HEK293T (cell line): ENCODE measurements around the gene ANKFY1.

ENCODE experiments used
- ARNT ChIP-seq: fragments of 450-650 bp; IDR thresholded peaks from 2 replicates; pipeline ENCODE4 v1.6.1; 2017; ENCODE audit warnings: mild to moderate bottlenecking
- BHLHE40 ChIP-seq: fragments of 450-650 bp; IDR thresholded peaks from 2 replicates; pipeline ENCODE4 v1.6.1; 2016; ENCODE audit warnings: mild to moderate bottlenecking, moderate library complexity, borderline replicate concordance
- CTBP1 ChIP-seq: fragments of 450-650 bp; IDR thresholded peaks from 2 replicates; pipeline ENCODE4 v1.6.1; 2016; ENCODE audit warnings: borderline replicate concordance
- ELF4 ChIP-seq: fragments of 450-650 bp; IDR thresholded peaks from 2 replicates; pipeline ENCODE4 v1.6.1; 2017; ENCODE audit warnings: antibody characterized with exemption
- FOXA1 ChIP-seq: fragments of 450-650 bp; IDR thresholded peaks from 2 replicates; pipeline ENCODE4 v1.6.1; 2016; ENCODE audit warnings: mild to moderate bottlenecking
- FOXK2 ChIP-seq: fragments of 450-650 bp; IDR thresholded peaks from 2 replicates; pipeline ENCODE4 v1.6.1; 2016; ENCODE audit warnings: mild to moderate bottlenecking
- FOXM1 ChIP-seq: fragments of 450-650 bp; IDR thresholded peaks from 2 replicates; pipeline ENCODE4 v1.6.1; 2017; ENCODE audit warnings: mild to moderate bottlenecking, borderline replicate concordance
- L3MBTL2 ChIP-seq: fragments of 450-650 bp; conservative IDR thresholded peaks from 2 replicates; pipeline ENCODE4 v1.6.1; 2016; ENCODE audit warnings: mild to moderate bottlenecking
- NFRKB ChIP-seq: fragments of 450-650 bp; IDR thresholded peaks from 2 replicates; pipeline ENCODE4 v1.6.1; 2016; ENCODE audit warnings: mild to moderate bottlenecking, moderate library complexity
- SP1 ChIP-seq: fragments of 450-650 bp; IDR thresholded peaks from 2 replicates; pipeline ENCODE4 v1.6.1; 2017
- SUZ12 ChIP-seq: fragments of 450-650 bp; IDR thresholded peaks from 2 replicates; pipeline ENCODE4 v1.6.1; 2016; ENCODE audit warnings: mild to moderate bottlenecking
- TARDBP ChIP-seq: fragments of 450-650 bp; IDR thresholded peaks from 2 replicates; pipeline ENCODE4 v1.6.1; 2016
- ZNF384 ChIP-seq: fragments of 450-650 bp; IDR thresholded peaks from 2 replicates; pipeline ENCODE4 v1.6.1; 2016
- TF ChIP-seq, protein P1 (sequence below): fragments of 450-650 bp; IDR thresholded peaks from 2 replicates; pipeline ENCODE4 v1.6.1; 2016

DNA sequence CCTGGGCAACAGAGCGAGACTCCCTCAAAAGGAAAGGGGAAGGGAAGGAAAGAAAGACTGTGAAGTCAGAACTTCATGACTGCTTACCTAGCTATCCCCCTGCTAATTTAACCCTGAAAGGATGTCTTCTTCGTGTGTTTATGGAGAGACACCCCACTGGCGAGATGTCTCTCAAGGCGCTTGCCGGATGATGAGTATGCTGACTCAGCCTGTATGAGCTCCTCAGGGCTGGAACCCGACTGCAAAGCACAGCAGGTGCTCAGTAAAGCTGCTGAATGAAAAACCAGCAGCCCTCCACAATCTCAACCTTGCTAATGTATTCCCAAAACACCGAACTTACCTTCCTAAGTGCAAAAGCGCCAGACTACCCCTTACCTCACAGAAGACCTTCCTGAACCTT is 2.3 kb downstream of the ANKFY1 start:
- TF ChIP-seq SP1 (no peak), FOXM1 (no peak), SUZ12 (no peak), NFRKB (no peak), FOXK2 (no peak), BHLHE40 (no peak), ZNF384 (no peak), L3MBTL2 (no peak), CTBP1 (no peak), FOXA1 (no peak), ELF4 (no peak), TARDBP (no peak), ARNT (no peak)
- TF ChIP-seq, protein P1, sequence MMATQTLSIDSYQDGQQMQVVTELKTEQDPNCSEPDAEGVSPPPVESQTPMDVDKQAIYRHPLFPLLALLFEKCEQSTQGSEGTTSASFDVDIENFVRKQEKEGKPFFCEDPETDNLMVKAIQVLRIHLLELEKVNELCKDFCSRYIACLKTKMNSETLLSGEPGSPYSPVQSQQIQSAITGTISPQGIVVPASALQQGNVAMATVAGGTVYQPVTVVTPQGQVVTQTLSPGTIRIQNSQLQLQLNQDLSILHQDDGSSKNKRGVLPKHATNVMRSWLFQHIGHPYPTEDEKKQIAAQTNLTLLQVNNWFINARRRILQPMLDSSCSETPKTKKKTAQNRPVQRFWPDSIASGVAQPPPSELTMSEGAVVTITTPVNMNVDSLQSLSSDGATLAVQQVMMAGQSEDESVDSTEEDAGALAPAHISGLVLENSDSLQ, result no peak
